Measurements from ENCODE around the gene STRN4. TPM values are rescaled to one million over a fixed set of nuclear protein-coding genes. Genes with fewer than 3 reads are reported as not detected.
A peak's percentile ranks its signal among the peaks of the same experiment; 100 is the strongest.
"Not testable (repeated sequence)": the region's sequence is repeated elsewhere in the genome, so short reads cannot be mapped to it uniquely, and the experiment has no call there.

STRN4 gene
- total RNA-seq, 1 experiment from 2014 or later: 67.1 TPM

DNA sequence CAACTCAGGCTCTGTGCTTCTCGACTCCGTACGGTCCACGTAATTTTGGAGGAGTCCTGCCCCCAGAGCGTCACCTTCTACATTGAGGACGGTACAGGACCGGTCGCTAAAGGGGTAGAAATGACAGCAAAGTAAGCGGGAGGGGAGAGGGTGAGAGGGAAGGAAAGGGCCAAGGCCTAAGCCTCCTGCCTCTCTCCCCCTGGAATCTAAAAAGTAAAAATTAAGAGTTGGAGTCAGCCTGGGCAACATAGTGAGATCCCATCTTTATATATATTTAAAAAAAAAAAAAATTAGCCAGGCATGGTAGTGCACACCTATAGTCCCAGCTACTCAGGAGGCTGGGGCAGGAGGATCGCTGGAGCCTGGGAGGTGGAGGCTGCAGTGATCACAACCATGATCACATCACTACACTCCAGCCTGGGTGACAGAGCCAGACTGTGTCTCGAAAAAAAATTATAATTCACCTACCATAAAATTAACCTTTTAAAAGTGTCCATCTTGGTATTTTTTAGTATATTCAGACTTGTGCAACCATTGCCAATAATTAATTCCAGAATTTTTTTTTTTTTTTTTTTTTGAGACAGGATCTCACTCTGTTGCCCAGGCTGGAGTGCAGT lies 29.5 kb upstream of the STRN4 start:
- no peak for DNase-seq (ENCODE audit: low read depth)

DNA sequence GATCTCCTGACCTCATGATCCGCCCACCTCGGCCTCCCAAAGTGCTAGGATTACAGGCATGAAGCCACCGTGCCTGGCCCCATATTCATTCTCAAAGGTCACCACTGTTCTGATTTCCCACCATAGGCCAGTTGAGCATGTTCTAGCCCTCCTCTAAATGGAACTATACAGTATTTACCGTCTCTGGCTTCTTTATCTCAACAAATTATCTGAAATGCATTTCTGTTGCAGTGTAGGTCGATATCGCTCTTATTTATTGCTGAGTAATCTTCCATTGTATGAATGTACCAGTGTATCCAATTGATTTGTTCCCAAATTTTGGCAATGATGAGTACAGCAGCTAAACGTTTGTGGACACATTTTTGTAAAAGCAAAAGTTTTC lies 26.8 kb upstream of the STRN4 start:
- no peak for DNase-seq (ENCODE audit: low read depth)

DNA sequence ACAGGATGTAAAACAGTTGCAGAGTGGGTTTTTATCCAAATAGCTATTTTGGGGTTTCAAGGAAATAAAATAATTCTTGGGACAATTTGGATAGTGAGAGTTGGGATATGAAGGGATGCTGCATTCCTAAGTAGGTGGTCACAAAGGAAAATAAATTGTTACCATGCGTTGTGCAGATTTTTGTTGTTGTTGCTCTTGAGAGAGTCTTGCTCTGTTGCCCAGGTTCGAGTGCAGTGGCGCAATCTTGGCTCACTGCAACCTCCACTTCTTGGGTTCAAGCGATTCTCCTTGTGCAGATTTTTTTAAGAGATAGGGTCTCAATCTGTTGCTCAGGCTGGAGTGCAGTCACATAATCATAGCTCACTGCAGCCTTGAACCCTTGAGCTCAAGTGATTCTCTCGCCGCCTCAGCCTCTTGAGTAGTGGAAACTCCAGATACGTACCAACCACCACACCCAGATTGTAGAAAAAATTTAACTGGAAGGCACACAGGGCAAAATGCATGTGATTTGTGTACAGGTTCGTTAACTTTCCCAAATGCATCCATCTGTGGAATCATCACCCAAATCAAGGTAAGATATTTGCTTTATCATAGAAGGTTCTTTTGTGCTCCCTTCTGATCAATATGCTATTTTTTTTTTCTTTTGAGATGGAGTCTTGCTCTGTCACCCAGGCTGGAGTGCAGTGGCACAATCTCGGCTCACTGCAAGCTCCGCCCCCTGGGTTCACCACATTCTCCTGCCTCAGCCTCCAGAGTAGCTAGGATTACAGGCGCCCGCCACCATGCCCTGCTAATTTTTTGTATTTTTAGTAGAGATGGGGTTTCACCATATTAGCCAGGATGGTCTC lies 26.1 kb upstream of the STRN4 start:
- no peak for DNase-seq (ENCODE audit: low read depth)

DNA sequence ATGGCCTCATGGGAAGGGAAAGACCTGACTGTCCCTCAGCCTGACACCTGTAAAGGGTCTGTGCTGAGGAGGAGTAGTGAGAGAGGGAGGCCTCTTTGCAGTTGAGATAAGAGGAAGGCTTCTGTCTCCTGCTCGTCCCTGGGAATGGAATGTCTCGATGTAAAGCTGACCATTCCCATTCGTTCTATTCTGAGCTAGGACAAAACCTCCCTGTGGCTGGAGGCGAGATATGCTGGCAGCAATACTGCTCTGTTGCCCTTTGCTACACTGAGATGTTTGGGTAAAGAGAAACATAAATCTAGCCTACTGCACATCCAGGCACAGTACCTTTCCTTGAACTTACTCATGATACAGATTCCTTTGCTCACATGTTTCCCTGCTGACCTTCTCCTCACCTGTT lies 22.5 kb upstream of the STRN4 start:
- DNase-seq (ENCODE audit: low read depth): not testable (repeated sequence)

DNA sequence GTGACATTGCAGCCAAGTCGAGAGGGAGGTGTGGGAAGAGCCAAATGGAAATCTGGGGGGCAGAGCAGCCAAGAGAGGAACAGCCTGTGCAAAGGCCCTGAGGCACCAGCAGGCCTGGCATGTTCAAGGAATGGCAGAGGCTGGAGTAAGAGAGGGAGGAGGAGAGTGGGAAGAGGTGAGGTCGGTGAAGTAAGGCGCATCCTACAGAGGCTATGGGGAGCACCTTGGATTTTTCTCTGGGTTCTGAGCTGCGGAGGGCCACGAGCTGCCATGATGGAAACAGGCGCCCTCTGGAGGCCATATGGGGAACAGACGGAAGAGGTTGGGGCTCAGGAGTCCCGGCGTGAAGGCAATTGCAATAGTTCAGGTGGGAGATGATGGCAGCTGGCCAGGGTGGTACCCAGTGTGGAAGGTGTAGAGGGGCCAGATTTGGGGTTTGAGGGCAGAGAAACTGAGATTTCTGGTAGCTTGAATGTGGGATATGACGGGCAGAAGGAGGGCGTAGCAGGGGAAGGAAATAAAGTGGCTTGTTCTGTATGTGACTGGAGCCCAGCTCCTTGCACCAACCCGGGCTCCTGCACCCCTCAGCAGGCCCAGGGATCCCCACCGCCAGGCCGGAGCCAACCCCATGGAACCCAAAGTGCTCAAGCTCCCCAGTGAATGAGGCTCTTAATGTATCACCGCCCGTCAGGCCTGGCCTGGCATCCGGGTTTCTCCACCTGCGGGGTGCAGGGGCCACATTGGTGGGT lies 20.5 kb upstream of the STRN4 start:
- DNase-seq (ENCODE audit: low read depth): peak; percentile 59

DNA sequence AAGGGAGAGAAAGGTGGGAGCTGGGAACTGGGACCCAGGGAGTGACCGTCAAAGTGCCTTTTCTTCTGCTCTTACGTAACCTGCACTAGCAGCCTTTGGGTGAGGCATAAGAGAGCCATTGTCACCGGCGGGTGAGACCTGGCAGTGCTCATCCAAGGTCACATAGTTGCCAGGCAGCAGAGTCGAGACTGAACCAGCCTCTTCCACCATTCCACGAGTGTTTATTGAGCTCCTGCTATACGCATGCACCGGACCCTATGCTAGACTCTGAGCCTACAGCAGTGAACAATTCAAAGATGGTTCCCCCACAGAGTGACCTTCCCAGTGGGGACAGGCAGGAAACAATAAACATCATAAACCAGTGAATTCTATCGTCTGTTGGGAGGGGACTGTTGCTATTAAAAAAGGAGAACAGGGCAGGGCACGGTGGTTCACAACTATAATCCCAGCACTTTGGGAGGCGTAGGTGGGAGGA lies 18.6 kb upstream of the STRN4 start:
- no peak for DNase-seq (ENCODE audit: low read depth)

DNA sequence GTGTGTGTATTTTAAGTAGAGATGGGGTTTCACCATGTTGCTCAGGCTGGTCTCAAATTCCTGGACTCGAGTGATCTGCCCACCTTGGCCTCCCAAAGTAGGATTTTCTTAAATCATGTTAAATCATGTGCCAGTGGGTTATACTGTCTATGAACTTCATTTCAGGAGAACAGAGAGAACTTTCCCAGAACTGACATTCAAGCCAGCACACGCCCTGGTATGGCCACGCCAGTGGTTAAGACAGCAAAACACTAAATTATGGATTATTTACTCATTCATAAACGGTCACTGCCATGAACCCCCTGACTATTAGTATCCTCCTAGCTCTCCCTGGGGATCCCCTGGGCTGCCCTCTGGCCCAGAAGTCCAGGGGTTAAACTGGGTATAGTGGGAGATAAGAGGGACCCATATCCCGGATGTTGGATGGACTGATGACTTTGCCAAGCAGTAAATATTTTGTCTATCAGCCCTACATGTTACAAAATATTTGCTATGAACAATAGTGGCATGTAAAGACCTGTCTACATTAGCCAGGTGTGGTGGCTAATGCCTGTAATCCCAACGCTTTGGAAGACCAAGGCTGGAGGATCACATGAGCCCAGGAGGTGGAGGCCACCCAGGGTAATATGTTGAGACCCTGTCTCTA lies 16.1 kb upstream of the STRN4 start:
- DNase-seq (ENCODE audit: low read depth): no peak

DNA sequence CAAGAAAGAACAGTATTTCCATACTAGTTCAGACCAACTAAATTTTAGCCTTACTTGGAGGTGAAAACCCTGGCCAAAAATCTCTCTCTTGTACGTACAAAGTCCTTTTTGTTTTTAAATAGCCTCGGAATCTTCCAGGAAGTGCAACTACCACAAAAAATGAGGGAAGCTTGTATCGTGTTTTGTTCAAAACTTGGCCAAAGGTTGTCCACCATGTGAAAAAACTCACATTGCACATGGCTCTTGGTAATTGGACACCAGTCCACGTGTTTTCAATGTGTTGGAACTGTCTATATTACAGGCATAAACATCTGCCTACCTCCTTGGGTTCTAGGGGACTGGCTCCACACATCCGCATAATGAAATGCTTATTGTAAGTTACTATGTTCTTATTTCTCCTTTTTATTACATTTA lies 15.2 kb upstream of the STRN4 start:
- DNase-seq (ENCODE audit: low read depth): peak; percentile 35

DNA sequence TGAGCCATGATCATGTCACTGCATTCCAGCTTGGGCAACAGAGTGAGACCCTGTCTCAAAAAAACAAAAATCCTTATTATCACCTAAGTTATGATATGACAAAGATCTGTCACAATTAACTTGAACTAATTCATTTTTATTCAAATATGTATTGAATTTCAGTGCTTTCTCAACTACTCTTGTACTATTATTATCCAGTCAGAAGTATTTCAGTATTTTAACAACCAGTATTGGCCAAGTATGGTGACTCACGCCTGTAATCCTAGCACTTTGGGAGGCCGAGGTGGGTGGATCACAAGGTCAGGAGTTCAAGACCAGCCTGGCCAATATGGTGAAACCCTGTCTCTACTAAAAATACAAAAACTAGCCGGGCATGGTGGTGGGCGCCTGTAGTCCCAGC lies 14.6 kb upstream of the STRN4 start:
- DNase-seq (ENCODE audit: low read depth): not testable (repeated sequence)

DNA sequence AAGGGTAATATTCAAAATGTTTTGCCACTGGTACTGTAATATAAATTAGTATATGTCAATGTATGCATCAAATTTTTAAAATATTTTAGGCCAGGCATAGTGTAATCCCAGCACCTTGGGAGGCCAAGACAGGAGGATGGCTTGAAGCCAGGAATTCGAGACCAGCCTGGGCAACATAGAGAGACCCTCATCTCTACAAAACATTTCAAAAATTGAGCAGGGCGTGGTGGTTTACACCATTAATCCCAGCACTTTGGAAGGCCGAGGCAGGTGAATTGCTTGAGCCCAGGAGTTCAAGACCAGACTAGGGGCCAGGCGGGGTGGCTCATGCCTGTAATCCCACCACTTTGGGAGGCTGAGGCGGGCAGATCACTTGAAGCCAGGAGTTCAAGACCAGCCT lies 14.1 kb upstream of the STRN4 start:
- no peak for DNase-seq (ENCODE audit: low read depth)

DNA sequence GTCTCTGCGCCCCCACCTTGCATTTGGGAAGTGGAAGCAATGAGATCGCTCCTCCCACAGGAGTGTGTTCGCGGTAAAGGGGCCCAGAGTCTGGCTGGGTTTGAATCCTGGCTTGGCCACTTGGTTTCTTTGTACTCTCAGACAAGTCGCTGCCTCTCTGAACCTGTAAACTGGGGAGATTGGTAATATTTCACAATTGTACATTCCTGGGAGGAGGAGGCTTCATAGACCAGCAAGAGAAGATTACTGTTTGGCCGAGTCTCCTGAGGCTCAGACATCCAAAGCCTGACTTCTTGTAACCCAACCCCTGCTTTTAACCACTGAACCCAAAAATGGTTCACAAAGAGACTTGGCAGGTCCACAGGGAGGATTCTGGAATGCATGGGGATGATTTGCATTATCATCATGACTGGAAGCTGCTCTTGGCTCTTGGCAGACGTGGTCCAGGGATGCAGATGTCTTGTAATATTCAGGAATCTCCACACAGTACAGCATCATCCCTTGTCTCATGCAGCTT lies 13.6 kb upstream of the STRN4 start:
- DNase-seq (ENCODE audit: low read depth): no peak

DNA sequence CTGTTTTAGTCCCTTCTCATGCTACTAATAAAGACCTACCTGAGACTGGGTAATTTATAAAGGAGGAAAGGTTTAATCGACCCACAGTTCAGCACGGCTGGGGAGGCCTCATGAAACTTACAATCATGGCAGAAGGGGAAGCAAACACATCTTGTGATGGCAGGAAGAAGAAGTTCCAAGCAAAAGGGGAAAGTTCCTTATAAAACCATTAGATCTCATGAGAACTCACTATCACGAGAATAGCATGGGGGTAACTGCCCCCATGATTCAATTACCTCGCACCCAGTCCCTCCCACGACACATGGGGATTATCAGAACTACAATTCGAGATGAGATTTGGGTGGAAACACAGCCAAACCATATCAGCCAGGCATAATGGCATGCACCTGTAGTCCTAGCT lies 13.0 kb upstream of the STRN4 start:
- no peak for DNase-seq (ENCODE audit: low read depth)

DNA sequence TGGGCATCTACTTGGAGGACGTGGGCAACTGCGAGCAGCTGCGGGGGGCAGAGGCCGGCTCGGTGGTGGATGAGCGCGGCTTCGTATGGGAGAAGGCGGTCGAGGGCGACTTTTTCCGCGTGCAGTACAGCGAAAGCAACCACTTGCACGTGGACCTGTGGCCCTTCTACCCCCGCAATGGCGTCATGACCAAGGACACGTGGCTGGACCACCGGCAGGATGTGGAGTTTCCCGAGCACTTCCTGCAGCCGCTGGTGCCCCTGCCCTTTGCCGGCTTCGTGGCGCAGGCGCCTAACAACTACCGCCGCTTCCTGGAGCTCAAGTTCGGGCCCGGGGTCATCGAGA lies 10.3 kb upstream of the STRN4 start:
- no peak for DNase-seq (ENCODE audit: low read depth)

DNA sequence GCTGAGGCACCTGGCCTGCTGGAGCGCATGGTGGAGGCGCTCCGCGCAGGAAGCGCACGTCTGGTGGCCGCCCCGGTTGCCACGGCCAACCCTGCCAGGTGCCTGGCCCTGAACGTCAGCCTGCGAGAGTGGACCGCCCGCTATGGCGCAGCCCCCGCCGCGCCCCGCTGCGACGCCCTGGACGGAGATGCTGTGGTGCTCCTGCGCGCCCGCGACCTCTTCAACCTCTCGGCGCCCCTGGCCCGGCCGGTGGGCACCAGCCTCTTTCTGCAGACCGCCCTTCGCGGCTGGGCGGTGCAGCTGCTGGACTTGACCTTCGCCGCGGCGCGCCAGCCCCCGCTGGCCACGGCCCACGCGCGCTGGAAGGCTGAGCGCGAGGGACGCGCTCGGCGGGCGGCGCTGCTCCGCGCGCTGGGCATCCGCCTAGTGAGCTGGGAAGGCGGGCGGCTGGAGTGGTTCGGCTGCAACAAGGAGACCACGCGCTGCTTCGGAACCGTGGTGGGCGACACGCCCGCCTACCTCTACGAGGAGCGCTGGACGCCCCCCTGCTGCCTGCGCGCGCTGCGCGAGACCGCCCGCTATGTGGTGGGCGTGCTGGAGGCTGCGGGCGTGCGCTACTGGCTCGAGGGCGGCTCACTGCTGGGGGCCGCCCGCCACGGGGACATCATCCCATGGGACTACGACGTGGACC lies 9.7 kb upstream of the STRN4 start:
- DNase-seq (ENCODE audit: low read depth): no peak

DNA sequence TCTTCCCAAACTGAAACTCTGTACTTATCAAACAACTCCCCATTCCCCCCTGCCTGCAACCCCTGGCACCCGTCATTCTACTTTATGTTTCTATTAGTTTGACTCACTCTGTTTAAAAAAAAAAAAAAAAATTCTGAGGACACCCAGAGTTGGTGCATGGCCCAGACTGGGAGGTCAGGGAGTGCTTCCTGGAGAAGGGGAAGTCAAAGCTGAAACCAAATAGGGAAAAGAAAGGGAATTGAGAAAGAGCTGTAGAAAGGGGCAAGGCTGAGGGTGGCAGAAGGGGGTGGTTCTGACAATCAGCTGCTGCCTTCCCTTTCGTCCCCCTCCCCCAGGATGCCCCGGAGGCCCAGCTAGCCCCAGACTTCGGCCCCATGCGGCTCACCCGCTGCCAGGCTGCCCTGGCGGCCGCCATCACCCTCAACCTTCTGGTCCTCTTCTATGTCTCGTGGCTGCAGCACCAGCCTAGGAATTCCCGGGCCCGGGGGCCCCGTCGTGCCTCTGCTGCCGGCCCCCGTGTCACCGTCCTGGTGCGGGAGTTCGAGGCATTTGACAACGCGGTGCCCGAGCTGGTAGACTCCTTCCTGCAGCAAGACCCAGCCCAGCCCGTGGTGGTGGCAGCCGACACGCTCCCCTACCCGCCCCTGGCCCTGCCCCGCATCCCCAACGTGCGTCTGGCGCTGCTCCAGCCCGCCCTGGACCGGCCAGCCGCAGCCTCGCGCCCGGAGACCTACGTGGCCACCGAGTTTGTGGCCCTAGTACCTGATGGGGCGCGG lies 9.0 kb upstream of the STRN4 start:
- no peak for DNase-seq (ENCODE audit: low read depth)

DNA sequence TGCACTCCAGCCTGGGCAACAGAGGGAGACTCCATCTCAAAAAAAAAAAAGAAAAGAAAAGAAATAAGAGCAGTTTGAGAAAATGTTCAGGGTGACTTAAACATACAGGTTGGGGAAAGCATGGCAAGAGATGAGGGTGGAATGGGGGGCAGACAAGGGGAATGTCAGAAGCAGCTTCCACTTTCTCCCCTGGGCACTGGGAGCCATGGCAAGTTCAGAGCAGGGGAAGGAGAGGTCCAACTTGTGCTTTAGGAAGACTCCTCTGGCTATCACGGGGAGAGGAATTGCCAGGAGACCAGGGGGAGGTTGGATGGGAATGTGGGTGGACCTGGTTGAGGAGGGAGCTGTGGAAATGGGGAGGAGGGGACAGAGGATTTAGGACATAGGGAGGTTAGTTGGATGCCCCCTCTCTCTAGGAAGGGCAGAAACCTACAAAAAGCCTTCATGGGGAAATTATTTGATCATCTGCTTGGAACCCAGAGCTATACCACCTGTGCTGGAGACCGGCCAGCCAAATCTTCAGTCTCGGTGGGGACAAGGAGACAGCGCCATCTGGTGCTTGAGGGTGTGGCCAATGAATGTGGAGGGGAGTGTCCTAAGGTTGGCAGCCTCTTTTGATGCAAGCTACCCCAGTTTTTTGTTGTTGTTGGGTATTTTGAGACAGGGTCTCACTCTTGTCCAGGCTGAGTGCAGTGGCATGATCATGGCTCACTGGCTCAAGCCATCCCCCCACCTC lies 7.3 kb upstream of the STRN4 start:
- peak; percentile 63 for DNase-seq (ENCODE audit: low read depth)

DNA sequence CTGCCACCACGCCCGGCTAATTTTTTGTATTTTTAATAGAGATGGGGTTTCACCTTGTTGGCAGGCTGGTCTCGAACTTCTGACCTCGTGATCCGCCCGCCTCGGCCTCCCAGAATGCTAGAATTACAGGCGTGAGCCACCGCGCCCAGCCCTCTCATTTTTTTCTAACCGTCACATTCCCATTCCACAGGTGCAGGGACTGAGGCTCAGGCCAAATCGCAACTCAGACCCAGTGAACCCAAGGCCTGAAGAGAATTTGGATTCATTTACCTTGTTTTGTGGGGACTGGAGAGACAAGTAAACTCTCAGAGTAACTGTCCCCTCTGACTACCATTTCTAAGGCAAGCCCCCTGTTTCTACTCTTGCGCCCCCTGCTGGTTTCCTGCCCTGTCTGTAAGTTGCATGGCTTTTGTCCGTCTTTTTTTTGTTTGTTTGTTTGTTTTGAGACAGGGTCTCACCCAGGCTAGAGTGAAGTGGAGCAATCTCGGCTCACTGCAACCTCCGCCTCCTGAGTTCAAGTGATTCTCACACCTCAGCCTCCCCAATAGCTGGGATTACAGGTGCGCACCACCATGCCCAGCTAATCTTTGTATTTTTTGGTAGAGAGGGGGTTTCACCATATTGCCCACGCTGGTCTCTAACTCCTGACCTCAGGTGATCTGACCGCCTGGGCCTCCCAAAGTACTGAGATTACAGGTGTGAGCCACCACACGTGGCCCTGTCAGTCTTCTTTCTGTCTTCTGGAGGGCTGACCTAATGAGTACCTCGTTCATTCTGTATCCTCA lies 2.3 kb upstream of the STRN4 start:
- peak; percentile 59 for DNase-seq (ENCODE audit: low read depth)

DNA sequence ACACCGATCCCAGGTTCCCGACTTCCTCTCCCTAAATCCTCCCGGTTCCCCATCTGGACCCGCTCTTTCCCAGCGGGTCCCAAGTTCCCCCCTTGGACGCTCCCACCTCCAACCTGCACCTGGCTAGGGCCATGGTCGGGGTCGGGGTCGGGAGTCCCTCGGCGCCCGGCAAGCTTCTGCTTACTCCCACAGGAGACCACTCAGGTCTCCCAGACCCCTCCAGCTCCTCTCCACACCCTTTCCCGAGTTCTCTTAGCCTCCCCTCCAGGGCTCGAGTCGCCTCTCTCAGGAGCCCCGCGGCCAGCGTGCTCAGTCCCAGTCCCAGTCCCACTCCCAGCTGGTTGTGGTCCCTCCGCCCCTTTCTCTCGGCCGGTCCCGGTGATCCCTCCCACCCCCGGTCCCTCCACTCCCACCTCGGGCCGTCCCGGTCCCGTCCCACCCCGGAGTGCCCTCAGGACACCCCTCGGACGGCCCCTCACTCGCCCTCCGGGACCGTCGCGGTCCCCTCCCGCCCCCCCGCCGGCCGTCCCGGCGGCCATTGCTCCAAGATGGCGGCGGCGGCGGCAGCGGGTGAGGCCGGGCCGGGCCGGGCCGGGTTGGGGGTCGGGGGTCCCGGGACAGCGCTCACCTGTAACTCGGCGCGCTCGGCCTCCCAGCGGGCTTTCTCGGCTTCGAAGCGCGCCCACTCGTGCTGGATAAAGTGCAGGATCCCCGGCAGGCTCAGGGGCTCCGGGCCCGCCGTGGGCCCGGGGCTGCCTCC lies 549 bp downstream of the STRN4 start, which contains the start of gene FKRP:
Gene FKRP (plus strand): TSS at position 537 of the 760 bp plus-strand sequence. CDS start 9,394 bp downstream, outside the sequence.
- DNase-seq (ENCODE audit: low read depth): no peak

Measured in Daoy (cell line).